ENCODE results near the gene TMCC2.
A peak's percentile ranks its signal among the peaks of the same experiment; 100 is the strongest.

The TMCC2 gene

DNA sequence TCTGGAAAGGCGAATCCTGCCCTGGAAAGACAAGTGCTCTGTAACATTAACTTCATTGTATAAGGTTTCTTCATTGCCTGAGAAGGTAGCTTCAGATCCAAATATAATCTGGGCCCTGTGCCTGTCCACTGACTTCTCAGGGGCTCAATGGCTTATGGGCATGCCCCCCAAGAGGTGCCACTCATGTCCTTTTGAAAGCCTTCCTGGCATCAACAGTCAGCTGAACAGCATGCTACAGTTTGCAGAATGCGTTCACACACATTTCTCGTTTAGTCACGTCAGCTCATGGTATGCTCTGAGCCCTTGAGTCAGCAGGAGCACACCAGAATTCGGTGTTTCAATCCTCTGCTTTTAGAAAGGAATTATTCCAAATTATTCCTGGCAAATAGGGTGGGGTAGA lies 23.8 kb downstream of the TMCC2 start:
- TF ChIP-seq TCF12 (IDR thresholded peaks at IDR 0.05; ENCODE audit: low read depth) (no peak), EP300 (IDR thresholded peaks at IDR 0.05; ENCODE audit: borderline replicate concordance) (no peak), CREB1 (IDR thresholded peaks at IDR 0.05; ENCODE audit: low read depth) (no peak), TAF1 (IDR thresholded peaks at IDR 0.05; ENCODE audit: low read depth) (no peak), FOXM1 (IDR thresholded peaks at IDR 0.05; ENCODE audit: borderline replicate concordance, low read depth) (no peak), NFIC (IDR thresholded peaks at IDR 0.05) (no peak)
- TF ChIP-seq, protein P1, sequence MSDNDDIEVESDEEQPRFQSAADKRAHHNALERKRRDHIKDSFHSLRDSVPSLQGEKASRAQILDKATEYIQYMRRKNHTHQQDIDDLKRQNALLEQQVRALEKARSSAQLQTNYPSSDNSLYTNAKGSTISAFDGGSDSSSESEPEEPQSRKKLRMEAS (IDR thresholded peaks at IDR 0.05), result no peak
- TF ChIP-seq, protein P2, sequence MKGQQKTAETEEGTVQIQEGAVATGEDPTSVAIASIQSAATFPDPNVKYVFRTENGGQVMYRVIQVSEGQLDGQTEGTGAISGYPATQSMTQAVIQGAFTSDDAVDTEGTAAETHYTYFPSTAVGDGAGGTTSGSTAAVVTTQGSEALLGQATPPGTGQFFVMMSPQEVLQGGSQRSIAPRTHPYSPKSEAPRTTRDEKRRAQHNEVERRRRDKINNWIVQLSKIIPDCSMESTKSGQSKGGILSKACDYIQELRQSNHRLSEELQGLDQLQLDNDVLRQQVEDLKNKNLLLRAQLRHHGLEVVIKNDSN (IDR thresholded peaks at IDR 0.05), result no peak

DNA sequence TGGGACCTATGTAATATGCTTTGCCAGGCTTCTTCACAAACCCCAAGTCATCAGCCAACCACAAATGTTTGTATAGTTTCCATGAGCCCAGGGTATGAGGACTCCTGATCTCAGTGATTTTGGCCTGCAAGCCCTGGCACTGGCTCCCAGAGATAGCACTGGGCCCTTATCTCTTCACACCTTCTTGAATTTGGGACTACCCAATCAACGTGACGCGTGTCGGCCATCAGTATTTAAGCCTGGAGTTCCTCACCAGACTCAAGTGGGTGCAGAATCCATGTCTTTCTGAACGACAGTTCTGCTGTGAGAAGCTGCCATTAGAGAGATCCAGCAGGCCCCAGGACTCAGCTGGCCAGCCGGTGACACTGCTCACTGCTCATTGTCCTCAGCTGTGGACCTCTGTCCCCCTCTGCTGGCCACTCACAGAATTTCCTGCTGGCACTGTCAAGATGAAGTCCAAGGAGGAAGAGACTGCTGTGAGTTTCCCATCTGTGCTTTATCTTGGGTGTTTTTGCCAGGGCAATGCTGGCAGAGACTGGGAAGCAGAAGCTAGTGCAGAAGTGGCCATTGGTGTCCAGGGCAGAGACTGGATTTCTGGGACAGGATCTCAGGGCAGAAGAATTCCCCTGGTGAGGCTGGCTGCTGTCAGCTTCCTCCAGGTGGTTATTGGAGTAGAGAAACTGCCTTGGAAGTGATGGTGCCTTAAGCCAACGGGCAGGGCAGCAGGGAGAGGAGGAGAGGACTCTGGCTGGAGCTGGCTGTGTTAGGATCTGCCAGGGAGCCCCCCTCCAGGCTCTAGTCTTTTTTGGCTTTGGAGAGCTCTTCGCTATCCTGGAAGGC lies 28.4 kb downstream of the TMCC2 start:
- TF ChIP-seq ZBTB7A (IDR thresholded peaks at IDR 0.05; ENCODE audit: low read depth) (no peak), RAD21 (IDR thresholded peaks at IDR 0.05; ENCODE audit: low read depth) (peak; percentile 99)

DNA sequence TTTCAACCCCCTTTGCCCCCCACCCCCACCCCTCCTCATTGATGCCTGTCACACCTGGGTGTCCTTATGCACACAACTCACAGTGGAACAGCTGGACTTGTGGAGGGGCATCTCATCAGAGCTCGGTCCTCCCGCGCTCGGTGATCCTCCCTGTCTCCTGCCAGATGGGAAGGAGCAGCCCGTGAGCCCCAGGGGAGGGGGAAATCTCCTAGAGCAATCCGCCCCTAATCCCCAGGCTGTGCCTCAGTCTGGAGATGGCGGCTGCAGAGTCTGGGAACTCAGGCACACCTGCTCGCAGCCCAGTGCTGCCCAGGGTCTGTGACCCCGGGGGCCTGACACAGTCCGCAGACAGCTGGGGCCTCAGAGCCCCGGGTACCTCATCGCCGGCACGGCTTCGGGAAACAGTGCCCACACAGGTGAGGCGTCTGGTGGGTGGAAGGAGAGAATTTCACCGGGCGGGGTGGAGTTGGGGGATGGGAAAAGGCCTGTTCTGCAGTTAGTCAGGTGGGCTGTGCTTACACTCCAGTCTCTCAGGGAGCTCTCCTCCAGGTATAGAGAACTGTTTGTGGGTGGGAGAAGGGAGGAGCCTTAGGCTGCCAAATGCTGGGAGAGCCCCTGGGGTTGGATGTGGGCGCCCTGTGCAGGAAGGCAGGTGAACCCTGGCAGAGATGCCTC lies 29.3 kb downstream of the TMCC2 start:
- TF ChIP-seq, protein P1 (IDR thresholded peaks at IDR 0.05), result no peak
- TF ChIP-seq, protein P2 (IDR thresholded peaks at IDR 0.05), result no peak
- no peak for TF ChIP-seq YY1 (IDR thresholded peaks at IDR 0.05; ENCODE audit: low read depth)
- TF ChIP-seq TCF12 (IDR thresholded peaks at IDR 0.05; ENCODE audit: low read depth), result no peak
- TF ChIP-seq, protein P3, sequence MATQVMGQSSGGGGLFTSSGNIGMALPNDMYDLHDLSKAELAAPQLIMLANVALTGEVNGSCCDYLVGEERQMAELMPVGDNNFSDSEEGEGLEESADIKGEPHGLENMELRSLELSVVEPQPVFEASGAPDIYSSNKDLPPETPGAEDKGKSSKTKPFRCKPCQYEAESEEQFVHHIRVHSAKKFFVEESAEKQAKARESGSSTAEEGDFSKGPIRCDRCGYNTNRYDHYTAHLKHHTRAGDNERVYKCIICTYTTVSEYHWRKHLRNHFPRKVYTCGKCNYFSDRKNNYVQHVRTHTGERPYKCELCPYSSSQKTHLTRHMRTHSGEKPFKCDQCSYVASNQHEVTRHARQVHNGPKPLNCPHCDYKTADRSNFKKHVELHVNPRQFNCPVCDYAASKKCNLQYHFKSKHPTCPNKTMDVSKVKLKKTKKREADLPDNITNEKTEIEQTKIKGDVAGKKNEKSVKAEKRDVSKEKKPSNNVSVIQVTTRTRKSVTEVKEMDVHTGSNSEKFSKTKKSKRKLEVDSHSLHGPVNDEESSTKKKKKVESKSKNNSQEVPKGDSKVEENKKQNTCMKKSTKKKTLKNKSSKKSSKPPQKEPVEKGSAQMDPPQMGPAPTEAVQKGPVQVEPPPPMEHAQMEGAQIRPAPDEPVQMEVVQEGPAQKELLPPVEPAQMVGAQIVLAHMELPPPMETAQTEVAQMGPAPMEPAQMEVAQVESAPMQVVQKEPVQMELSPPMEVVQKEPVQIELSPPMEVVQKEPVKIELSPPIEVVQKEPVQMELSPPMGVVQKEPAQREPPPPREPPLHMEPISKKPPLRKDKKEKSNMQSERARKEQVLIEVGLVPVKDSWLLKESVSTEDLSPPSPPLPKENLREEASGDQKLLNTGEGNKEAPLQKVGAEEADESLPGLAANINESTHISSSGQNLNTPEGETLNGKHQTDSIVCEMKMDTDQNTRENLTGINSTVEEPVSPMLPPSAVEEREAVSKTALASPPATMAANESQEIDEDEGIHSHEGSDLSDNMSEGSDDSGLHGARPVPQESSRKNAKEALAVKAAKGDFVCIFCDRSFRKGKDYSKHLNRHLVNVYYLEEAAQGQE (IDR thresholded peaks at IDR 0.05; ENCODE audit: low read depth), result no peak
- no peak for TF ChIP-seq TEAD4 (IDR thresholded peaks at IDR 0.05)
- TF ChIP-seq NFIC (IDR thresholded peaks at IDR 0.05), result no peak
- no peak for TF ChIP-seq EGR1 (IDR thresholded peaks at IDR 0.05)
- TF ChIP-seq EP300 (IDR thresholded peaks at IDR 0.05; ENCODE audit: borderline replicate concordance), result no peak
- no peak for TF ChIP-seq ZBTB7A (IDR thresholded peaks at IDR 0.05; ENCODE audit: low read depth)

DNA sequence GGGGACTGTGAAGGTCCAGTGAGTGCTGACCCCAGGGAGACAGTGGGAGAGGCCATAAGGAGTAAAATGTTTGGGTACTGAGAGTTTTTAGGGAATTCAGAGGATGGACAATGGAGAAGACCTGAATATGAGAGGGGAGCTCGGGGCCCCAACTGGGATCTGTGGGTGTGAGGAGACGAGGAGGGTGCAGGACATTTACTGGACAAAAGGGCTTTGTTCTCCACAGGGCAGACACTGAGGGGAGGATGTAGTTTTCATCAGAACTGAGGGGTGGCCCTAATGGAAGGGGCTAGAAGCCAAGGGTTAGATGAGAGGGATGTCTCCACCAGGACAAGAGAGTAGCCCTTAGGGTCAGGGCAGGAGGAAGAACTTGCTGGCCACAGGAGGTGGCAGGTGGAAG lies 30.0 kb downstream of the TMCC2 start:
- TF ChIP-seq CREB1 (IDR thresholded peaks at IDR 0.05; ENCODE audit: low read depth) (no peak), TCF12 (IDR thresholded peaks at IDR 0.05; ENCODE audit: low read depth) (no peak), YY1 (IDR thresholded peaks at IDR 0.05; ENCODE audit: low read depth) (no peak), EP300 (IDR thresholded peaks at IDR 0.05; ENCODE audit: borderline replicate concordance) (no peak), TAF1 (IDR thresholded peaks at IDR 0.05; ENCODE audit: low read depth) (no peak), TEAD4 (IDR thresholded peaks at IDR 0.05) (no peak), ZBTB7A (IDR thresholded peaks at IDR 0.05; ENCODE audit: low read depth) (no peak), NFIC (IDR thresholded peaks at IDR 0.05) (no peak)
- TF ChIP-seq, protein P3 (IDR thresholded peaks at IDR 0.05; ENCODE audit: low read depth), result no peak
- TF ChIP-seq, protein P1 (IDR thresholded peaks at IDR 0.05), result no peak

DNA sequence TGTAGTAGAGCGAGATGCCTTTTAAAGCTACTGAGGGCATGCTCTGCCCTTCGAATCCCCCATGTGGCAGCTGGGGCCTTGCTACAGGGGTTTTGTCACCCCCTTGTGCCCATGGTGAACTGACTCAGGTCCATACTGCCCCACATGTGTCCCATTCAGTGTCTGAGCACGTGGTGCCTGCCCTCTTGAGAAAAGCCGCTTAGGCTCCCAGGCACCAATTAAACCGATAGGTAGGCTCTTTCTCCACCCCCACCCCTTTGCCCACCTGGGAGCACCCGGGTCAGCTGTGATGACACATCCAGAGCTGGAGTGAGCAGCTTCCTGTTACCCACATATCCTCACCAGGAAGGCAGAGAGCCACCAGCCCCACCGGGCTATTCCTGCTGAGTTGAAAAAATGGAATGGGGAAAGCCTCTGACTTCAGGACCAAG lies 30.5 kb downstream of the TMCC2 start:
- TF ChIP-seq RAD21 (IDR thresholded peaks at IDR 0.05; ENCODE audit: low read depth), result no peak
- no peak for TF ChIP-seq TAF1 (IDR thresholded peaks at IDR 0.05; ENCODE audit: low read depth)
- TF ChIP-seq TCF12 (IDR thresholded peaks at IDR 0.05; ENCODE audit: low read depth), result no peak
- TF ChIP-seq ZBTB7A (IDR thresholded peaks at IDR 0.05; ENCODE audit: low read depth), result no peak
- TF ChIP-seq NFIC (IDR thresholded peaks at IDR 0.05), result no peak
- TF ChIP-seq EP300 (IDR thresholded peaks at IDR 0.05; ENCODE audit: borderline replicate concordance), result no peak
- TF ChIP-seq, protein P2 (IDR thresholded peaks at IDR 0.05), result no peak
- TF ChIP-seq EGR1 (IDR thresholded peaks at IDR 0.05), result no peak
- TF ChIP-seq YY1 (IDR thresholded peaks at IDR 0.05; ENCODE audit: low read depth), result no peak
- TF ChIP-seq CREB1 (IDR thresholded peaks at IDR 0.05; ENCODE audit: low read depth), result no peak
- no peak for TF ChIP-seq TEAD4 (IDR thresholded peaks at IDR 0.05)
- TF ChIP-seq, protein P3 (IDR thresholded peaks at IDR 0.05; ENCODE audit: low read depth), result no peak
- TF ChIP-seq, protein P1 (IDR thresholded peaks at IDR 0.05), result no peak
- TF ChIP-seq FOXM1 (IDR thresholded peaks at IDR 0.05; ENCODE audit: borderline replicate concordance, low read depth), result no peak
- TF ChIP-seq CEBPB (IDR thresholded peaks at IDR 0.05), result no peak

All from Ishikawa (cell line).